Kidney epithelial cell (primary cell): ENCODE measurements around the gene ADGRF4. TPM values are rescaled to one million over a fixed set of nuclear protein-coding genes. Genes with fewer than 3 reads are reported as not detected.

ENCODE experiments used
- DNase-seq: peaks from one replicate; pipeline ENCODE4 v3.0.0-alpha.2; 2010; ENCODE audit warnings: low read depth
- H3K27me3 ChIP-seq: 2 replicates; pipeline ENCODE4 v1.6.0; 2011; ENCODE audit warnings: low read length; ENCODE audit not compliant: control insufficient read depth, insufficient read depth
- H3K36me3 ChIP-seq: 2 replicates; pipeline ENCODE4 v1.5.1; 2011; ENCODE audit warnings: low read length; ENCODE audit not compliant: control insufficient read depth, insufficient read depth
- H3K4me3 ChIP-seq: 2 replicates; pipeline ENCODE4 v1.5.1; 2011; ENCODE audit warnings: low read depth, mild to moderate bottlenecking, control low read depth, low read length
- CTCF ChIP-seq: IDR thresholded peaks from 2 replicates; pipeline ENCODE4 v1.5.1; 2011; ENCODE audit warnings: mild to moderate bottlenecking, moderate library complexity, low read length, control low read depth, inconsistent platforms; ENCODE audit not compliant: insufficient read depth, poor library complexity, severe bottlenecking
- total RNA-seq: library from RNA; depleted of rRNA; stranded (reverse); fragments of >200 nt; gene quantifications from 2 replicates; pipeline ENCODE4 v1.2.3, GENCODE V29; 2015

Gene ADGRF4
- total RNA-seq, 1 donor from 2014 or later, result 7.7 TPM

GRCh38 chr6:47716207-47716606, 17.8 kb downstream of the ADGRF4 start:
- DNase-seq, result no peak
- H3K27me3 ChIP-seq, result no peaks in the 10 kb centered on the region
- H3K4me3 ChIP-seq, result no peak overlapping the region
- TF ChIP-seq CTCF, result no peak
- no peaks in the 10 kb centered on the region for H3K36me3 ChIP-seq

- no peak for DNase-seq
- Histone ChIP-seq H3K4me3 (no peak overlapping the region), H3K27me3 (no peaks in the 10 kb centered on the region), H3K36me3 (no peaks in the 10 kb centered on the region)
- no peak for TF ChIP-seq CTCF
Measured at GRCh38 chr6:47718571-47718970, 20.2 kb downstream of the ADGRF4 start.

GRCh38 chr6:47721189-47721588, 22.8 kb downstream of the ADGRF4 start:
- H3K27me3 ChIP-seq, result no peaks in the 10 kb centered on the region
- no peak overlapping the region for H3K4me3 ChIP-seq
- no peak for DNase-seq
- TF ChIP-seq CTCF, result no peak
- no peaks in the 10 kb centered on the region for H3K36me3 ChIP-seq

GRCh38 chr6:47722194-47722593, 23.8 kb downstream of the ADGRF4 start:
- no peak overlapping the region for H3K4me3 ChIP-seq
- H3K36me3 ChIP-seq, result no peaks in the 10 kb centered on the region
- DNase-seq, result no peak
- no peaks in the 10 kb centered on the region for H3K27me3 ChIP-seq
- TF ChIP-seq CTCF, result no peak

GRCh38 chr6:47724300-47724699, 25.9 kb downstream of the ADGRF4 start:
- DNase-seq, result no peak
- H3K27me3 ChIP-seq, result no peaks in the 10 kb centered on the region
- H3K36me3 ChIP-seq, result no peaks in the 10 kb centered on the region
- TF ChIP-seq CTCF, result no peak
- H3K4me3 ChIP-seq, result no peak overlapping the region

- H3K4me3 ChIP-seq, result no peak overlapping the region
- no peaks in the 10 kb centered on the region for H3K36me3 ChIP-seq
- no peaks in the 10 kb centered on the region for H3K27me3 ChIP-seq
- TF ChIP-seq CTCF, result no peak
- DNase-seq, result no peak
Measured at GRCh38 chr6:47727391-47727790, 29.0 kb downstream of the ADGRF4 start.
